Subcutaneous adipose tissue (tissue), 4 donors: Measurements from ENCODE around the gene IRX5. TPM values are rescaled to one million over a fixed set of nuclear protein-coding genes. Genes with fewer than 3 reads are reported as not detected.

ENCODE experiments used
- CTCF ChIP-seq: fragments of 450-650 bp; IDR thresholded peaks from one replicate; pipeline ENCODE4 v1.5.1; 2016; ENCODE audit warnings: low read depth, mild to moderate bottlenecking, control low read depth, antibody characterized with exemption, moderate library complexity
- total RNA-seq, 4 donors: library from RNA; depleted of rRNA; stranded (reverse); fragments of >200 nt; gene quantifications; one replicate each; pipeline ENCODE4 v1.1.0, GENCODE V29; 2016

Gene IRX5
- total RNA-seq, 4 donors from 2014 or later = 0.65 to 6.8 (median 4.8) TPM

GRCh38 chr16:54935266-54935968 is 4.8 kb downstream of the IRX5 start:
- no peak for TF ChIP-seq CTCF

- no peak for TF ChIP-seq CTCF
Measured at GRCh38 chr16:54936201-54936978, 5.7 kb downstream of the IRX5 start.

GRCh38 chr16:54936979-54937670 is 6.5 kb downstream of the IRX5 start:
- no peak for TF ChIP-seq CTCF

GRCh38 chr16:54937671-54938211 is 7.1 kb downstream of the IRX5 start:
- TF ChIP-seq CTCF = no peak

GRCh38 chr16:54938212-54939028 is 7.8 kb downstream of the IRX5 start:
- no peak for TF ChIP-seq CTCF

- TF ChIP-seq CTCF = no peak
Measured at GRCh38 chr16:54939029-54939346, 8.3 kb downstream of the IRX5 start.
